Measurements from ENCODE around the gene EPN2. TPM values are rescaled to one million over a fixed set of nuclear protein-coding genes. Genes with fewer than 3 reads are reported as not detected.

The EPN2 gene
- polyA plus RNA-seq, 6 donors from 2014 or later = 9.8 to 35.0 (median 28.9) TPM

DNA sequence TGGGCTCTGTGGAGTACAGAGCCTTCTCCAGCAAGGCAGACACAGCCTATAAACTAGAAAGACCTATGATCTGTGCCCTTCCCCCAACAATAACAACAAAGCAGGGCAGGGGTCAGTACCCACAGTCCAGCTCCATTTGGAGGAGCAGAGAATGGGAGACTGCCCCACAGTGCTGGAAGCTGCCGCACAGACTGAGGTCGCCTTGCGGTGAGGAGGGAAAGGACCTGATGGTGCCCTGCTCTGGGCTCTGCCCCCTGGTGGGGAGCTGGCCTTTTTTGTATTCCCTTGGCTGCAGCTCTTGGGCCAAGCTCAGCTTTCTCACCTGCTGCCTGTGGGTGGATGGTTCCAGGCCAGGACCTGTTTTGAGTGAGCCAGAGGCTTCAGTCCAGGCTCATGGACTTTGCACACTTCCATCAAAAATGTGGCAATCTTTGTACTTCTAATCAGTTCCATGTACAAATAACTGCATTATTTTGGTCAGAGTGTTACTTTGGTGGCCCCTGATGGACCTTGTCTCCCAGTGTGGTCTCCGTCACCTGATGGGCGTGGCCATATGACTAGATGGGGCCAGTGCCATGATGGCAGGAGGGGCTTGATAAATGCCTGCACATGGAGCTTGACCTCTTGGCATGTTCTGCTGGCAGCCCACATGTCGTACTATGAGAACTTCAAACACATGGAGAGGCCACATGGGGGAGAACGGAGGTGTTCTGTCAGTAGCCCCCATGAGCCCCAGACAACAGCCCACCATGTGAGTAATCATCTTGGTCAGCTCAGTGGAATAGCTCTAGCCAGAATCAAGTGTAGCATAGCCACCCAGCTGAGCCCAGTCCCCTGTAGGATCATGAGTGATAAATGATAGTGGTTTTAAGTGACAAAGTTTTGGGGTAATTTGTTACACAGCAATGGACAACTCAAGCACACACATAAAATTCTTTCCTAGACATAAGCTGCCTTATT, 101.1 kb downstream of the EPN2 start:
- H3K27ac Mint-ChIP-seq = no peak overlapping the region
- ATAC-seq (ENCODE audit: low read depth in 2 of 2) (peak; percentile 99), DNase-seq (peak; percentile 78)
- H3K36me3 Mint-ChIP-seq = no peaks in the 10 kb centered on the region
- H3K4me1 Mint-ChIP-seq = peaks cover 2 to 13% (median 6%) of the 10 kb centered on the region in 3 donors
- no peak overlapping the region for H3K4me3 Mint-ChIP-seq
- no peaks in the 10 kb centered on the region for H3K9me3 Mint-ChIP-seq
- H3K27me3 Mint-ChIP-seq = peaks cover 14 to 44% (median 29%) of the 10 kb centered on the region in 3 donors

- H3K27ac Mint-ChIP-seq = no peak overlapping the region
- H3K4me3 Mint-ChIP-seq = no peak overlapping the region
- H3K27me3 Mint-ChIP-seq = peaks cover 14 to 44% (median 29%) of the 10 kb centered on the region in 3 donors
Observed at GRCh38 chr17:19339341-19339815, 102.2 kb downstream of the EPN2 start.

DNA sequence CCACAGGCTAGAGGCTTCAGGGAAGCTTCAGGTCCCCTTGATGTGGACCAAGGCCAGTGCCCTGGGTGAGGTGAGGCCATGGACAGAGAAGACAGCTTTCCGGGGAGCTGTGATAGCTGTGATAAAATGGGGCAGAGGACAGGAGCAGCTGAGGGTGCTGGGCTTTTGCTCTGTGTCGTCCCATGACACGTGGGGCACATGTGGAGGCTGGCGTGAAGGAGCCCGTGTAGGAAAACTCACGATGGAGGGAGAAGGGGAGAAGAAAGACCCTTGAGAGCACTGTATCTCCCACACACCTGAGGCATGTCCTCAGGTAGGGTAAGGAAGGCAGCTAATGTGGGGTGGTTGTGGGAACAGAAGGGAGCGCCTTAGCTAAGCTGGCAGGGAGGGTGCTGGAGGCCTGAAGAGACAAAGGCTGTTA, 104.1 kb downstream of the EPN2 start:
- peak overlapping the region in 1 of 6 donors; percentile 5 for H3K27ac Mint-ChIP-seq
- no peaks in the 10 kb centered on the region for H3K36me3 Mint-ChIP-seq
- DNase-seq = no peak

More at GRCh38 chr17:19339341-19339815, 102.2 kb downstream of the EPN2 start:
- ATAC-seq (ENCODE audit: low read depth in 2 of 2) = no peak
- Mint-ChIP-seq H3K9me3 (no peaks in the 10 kb centered on the region), H3K36me3 (no peaks in the 10 kb centered on the region), H3K4me1 (peaks cover 2 to 13% (median 6%) of the 10 kb centered on the region in 3 donors)
- DNase-seq = no peak

DNA sequence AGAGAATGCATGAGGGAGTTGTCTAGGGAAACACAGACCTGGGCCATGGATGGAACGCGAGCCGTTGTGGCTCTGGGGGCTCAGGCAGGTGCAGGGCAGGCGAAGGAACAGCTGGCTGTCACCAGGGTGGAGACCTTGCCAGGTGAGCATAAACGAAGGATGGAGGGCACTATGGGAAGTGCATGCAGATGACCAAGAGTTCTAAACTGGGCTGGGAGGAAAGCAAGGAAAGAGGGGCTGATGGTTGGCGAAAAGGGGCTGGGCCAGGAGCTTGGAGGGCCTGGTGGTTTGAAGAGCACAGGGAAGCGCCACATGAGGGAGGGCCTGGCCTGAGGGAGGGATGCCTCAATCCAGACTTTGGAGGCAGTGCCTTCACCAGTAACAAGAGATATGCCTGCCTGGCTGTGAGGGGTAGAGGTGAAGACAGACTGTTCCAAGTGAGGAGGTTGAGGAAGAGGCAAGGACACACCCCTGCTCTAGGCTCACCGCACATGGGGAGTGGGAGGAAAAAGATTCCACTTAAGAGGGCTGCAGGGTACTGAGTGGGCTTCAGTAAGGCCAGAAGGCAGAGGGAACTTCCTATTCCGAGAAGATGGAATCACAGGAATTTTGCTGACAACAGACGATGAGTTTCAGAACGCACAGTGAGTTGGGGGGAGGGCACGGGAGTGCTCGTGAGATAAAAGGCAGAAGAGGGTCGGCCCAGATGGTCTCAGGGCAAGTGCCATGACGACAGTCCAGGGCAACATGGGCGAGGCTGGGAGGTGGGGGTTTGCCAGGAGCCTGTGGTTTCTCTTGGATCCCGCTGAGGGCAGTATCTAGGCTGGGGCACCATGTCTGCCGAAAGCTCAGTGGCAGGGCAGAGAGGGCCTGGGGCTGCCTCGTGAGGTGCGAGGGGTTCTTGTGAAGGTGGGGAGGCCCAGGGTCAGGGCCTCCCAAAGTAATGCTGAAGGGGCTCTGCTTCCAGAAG, 104.8 kb downstream of the EPN2 start:
- no peaks in the 10 kb centered on the region for H3K9me3 Mint-ChIP-seq
- ATAC-seq (ENCODE audit: low read depth in 2 of 2) (no peak), DNase-seq (no peak)
- H3K4me1 Mint-ChIP-seq = peaks cover 2 to 17% (median 5%) of the 10 kb centered on the region in 3 donors
- peak overlapping the region in 2 of 6 donors; percentile 72 to 74 for H3K27ac Mint-ChIP-seq
- no peaks in the 10 kb centered on the region for H3K36me3 Mint-ChIP-seq
- H3K27me3 Mint-ChIP-seq = peaks cover 14 to 46% (median 21%) of the 10 kb centered on the region in 3 donors
- H3K4me3 Mint-ChIP-seq = no peak overlapping the region

More for the DNA sequence above, 104.1 kb downstream of the EPN2 start:
- peaks cover 14 to 44% (median 23%) of the 10 kb centered on the region in 3 donors for H3K27me3 Mint-ChIP-seq
- no peak overlapping the region for H3K4me3 Mint-ChIP-seq
- H3K9me3 Mint-ChIP-seq = no peaks in the 10 kb centered on the region
- ATAC-seq (ENCODE audit: low read depth in 2 of 2) = no peak
- H3K4me1 Mint-ChIP-seq = peaks cover 2 to 13% (median 6%) of the 10 kb centered on the region in 3 donors

GRCh38 chr17:19342611-19343255, 105.6 kb downstream of the EPN2 start:
- ATAC-seq (ENCODE audit: low read depth in 2 of 2) (no peak), DNase-seq (no peak)
- Mint-ChIP-seq H3K4me1 (peaks cover 0 to 13% (median 2%) of the 10 kb centered on the region in 3 donors), H3K36me3 (no peaks in the 10 kb centered on the region), H3K27ac (no peak overlapping the region), H3K27me3 (peaks cover 14 to 41% (median 16%) of the 10 kb centered on the region in 3 donors), H3K4me3 (no peak overlapping the region), H3K9me3 (no peaks in the 10 kb centered on the region)

GRCh38 chr17:19343256-19343630, 106.1 kb downstream of the EPN2 start:
- ATAC-seq (ENCODE audit: low read depth in 2 of 2) = no peak
- no peaks in the 10 kb centered on the region for H3K9me3 Mint-ChIP-seq
- no peaks in the 10 kb centered on the region for H3K36me3 Mint-ChIP-seq
- no peak overlapping the region for H3K27ac Mint-ChIP-seq
- H3K4me1 Mint-ChIP-seq = peaks cover 0 to 13% (median 0%) of the 10 kb centered on the region in 3 donors
- peaks cover 14 to 41% (median 16%) of the 10 kb centered on the region in 3 donors for H3K27me3 Mint-ChIP-seq
- H3K4me3 Mint-ChIP-seq = no peak overlapping the region
- no peak for DNase-seq

- H3K27me3 Mint-ChIP-seq = peaks cover 14 to 38% (median 16%) of the 10 kb centered on the region in 3 donors
- no peak for DNase-seq
- H3K27ac Mint-ChIP-seq = no peak overlapping the region
- no peaks in the 10 kb centered on the region for H3K36me3 Mint-ChIP-seq
- H3K4me1 Mint-ChIP-seq = peaks cover 0 to 13% (median 0%) of the 10 kb centered on the region in 3 donors
- H3K4me3 Mint-ChIP-seq = no peak overlapping the region
- H3K9me3 Mint-ChIP-seq = no peaks in the 10 kb centered on the region
- ATAC-seq (ENCODE audit: low read depth in 2 of 2) = no peak
Observed at GRCh38 chr17:19343671-19344151, 106.5 kb downstream of the EPN2 start.

GRCh38 chr17:19344311-19345066, 107.3 kb downstream of the EPN2 start:
- ATAC-seq (ENCODE audit: low read depth in 2 of 2) (no peak), DNase-seq (no peak)
- no peak overlapping the region for H3K27ac Mint-ChIP-seq
- H3K27me3 Mint-ChIP-seq = peaks cover 12 to 30% (median 16%) of the 10 kb centered on the region in 3 donors
- no peaks in the 10 kb centered on the region for H3K9me3 Mint-ChIP-seq
- H3K36me3 Mint-ChIP-seq = no peaks in the 10 kb centered on the region
- no peak overlapping the region for H3K4me3 Mint-ChIP-seq
- peaks cover 0 to 13% (median 0%) of the 10 kb centered on the region in 3 donors for H3K4me1 Mint-ChIP-seq

GRCh38 chr17:19345067-19345460, 107.9 kb downstream of the EPN2 start:
- Mint-ChIP-seq H3K4me3 (no peak overlapping the region), H3K4me1 (peaks cover 0 to 13% (median 0%) of the 10 kb centered on the region in 3 donors), H3K9me3 (no peaks in the 10 kb centered on the region), H3K27ac (no peak overlapping the region), H3K36me3 (no peaks in the 10 kb centered on the region), H3K27me3 (peaks cover 9 to 29% (median 16%) of the 10 kb centered on the region in 3 donors)
- ATAC-seq (ENCODE audit: low read depth in 2 of 2) (no peak), DNase-seq (no peak)

- peaks cover 0 to 13% (median 0%) of the 10 kb centered on the region in 3 donors for H3K4me1 Mint-ChIP-seq
- ATAC-seq (ENCODE audit: low read depth in 2 of 2) (no peak), DNase-seq (no peak)
- H3K27me3 Mint-ChIP-seq = peaks cover 8 to 27% (median 16%) of the 10 kb centered on the region in 3 donors
- H3K4me3 Mint-ChIP-seq = peak overlapping the region in 1 of 8 donors; percentile 43
- no peaks in the 10 kb centered on the region for H3K9me3 Mint-ChIP-seq
- H3K27ac Mint-ChIP-seq = no peak overlapping the region
- no peaks in the 10 kb centered on the region for H3K36me3 Mint-ChIP-seq
Observed at GRCh38 chr17:19345486-19346350, 108.6 kb downstream of the EPN2 start.
